ENCODE data around the gene EYS.
"Not testable (repeated sequence)": the region's sequence is repeated elsewhere in the genome, so short reads cannot be mapped to it uniquely, and the experiment has no call there.

The EYS gene

GRCh38 chr6:63887804-63888203 lies 1819.2 kb downstream of the EYS start:
- not testable (repeated sequence) for H3K4me3 ChIP-seq (ENCODE audit: low read length); H3K27me3 ChIP-seq (ENCODE audit: insufficient read depth, low read length); H3K9me3 ChIP-seq (ENCODE audit: low read length); H2AFZ ChIP-seq (ENCODE audit: low read depth, low read length); H3K36me3 ChIP-seq (ENCODE audit: insufficient read depth, low read length); H3K4me1 ChIP-seq (ENCODE audit: insufficient read depth, low read length)

- no peaks in the 10 kb centered on the region for H3K9me3 ChIP-seq (ENCODE audit: low read length)
- no peaks in the 10 kb centered on the region for H3K4me1 ChIP-seq (ENCODE audit: insufficient read depth, low read length)
- no peak overlapping the region for H3K4me3 ChIP-seq (ENCODE audit: low read length)
- H3K27me3 ChIP-seq (ENCODE audit: insufficient read depth, low read length): no peaks in the 10 kb centered on the region
- no peak overlapping the region for H2AFZ ChIP-seq (ENCODE audit: low read depth, low read length)
- no peaks in the 10 kb centered on the region for H3K36me3 ChIP-seq (ENCODE audit: insufficient read depth, low read length)
Measured at GRCh38 chr6:63887002-63887751, 1819.8 kb downstream of the EYS start.

GRCh38 chr6:63886341-63886740 lies 1820.7 kb downstream of the EYS start:
- H3K4me3 ChIP-seq (ENCODE audit: low read length): no peak overlapping the region
- no peaks in the 10 kb centered on the region for H3K36me3 ChIP-seq (ENCODE audit: insufficient read depth, low read length)
- H2AFZ ChIP-seq (ENCODE audit: low read depth, low read length): no peak overlapping the region
- no peaks in the 10 kb centered on the region for H3K27me3 ChIP-seq (ENCODE audit: insufficient read depth, low read length)
- H3K9me3 ChIP-seq (ENCODE audit: low read length): no peaks in the 10 kb centered on the region
- no peaks in the 10 kb centered on the region for H3K4me1 ChIP-seq (ENCODE audit: insufficient read depth, low read length)

GRCh38 chr6:63883597-63883996 lies 1823.4 kb downstream of the EYS start:
- Histone ChIP-seq H3K27me3 (ENCODE audit: insufficient read depth, low read length) (no peaks in the 10 kb centered on the region), H3K36me3 (ENCODE audit: insufficient read depth, low read length) (no peaks in the 10 kb centered on the region), H2AFZ (ENCODE audit: low read depth, low read length) (no peak overlapping the region), H3K4me3 (ENCODE audit: low read length) (no peak overlapping the region), H3K4me1 (ENCODE audit: insufficient read depth, low read length) (no peaks in the 10 kb centered on the region), H3K9me3 (ENCODE audit: low read length) (no peaks in the 10 kb centered on the region)

GRCh38 chr6:63882208-63882607 lies 1824.8 kb downstream of the EYS start:
- Histone ChIP-seq H3K27me3 (ENCODE audit: insufficient read depth, low read length) (no peaks in the 10 kb centered on the region), H3K9me3 (ENCODE audit: low read length) (no peaks in the 10 kb centered on the region), H3K36me3 (ENCODE audit: insufficient read depth, low read length) (no peaks in the 10 kb centered on the region), H2AFZ (ENCODE audit: low read depth, low read length) (no peak overlapping the region), H3K4me1 (ENCODE audit: insufficient read depth, low read length) (no peaks in the 10 kb centered on the region), H3K4me3 (ENCODE audit: low read length) (no peak overlapping the region)

DNA sequence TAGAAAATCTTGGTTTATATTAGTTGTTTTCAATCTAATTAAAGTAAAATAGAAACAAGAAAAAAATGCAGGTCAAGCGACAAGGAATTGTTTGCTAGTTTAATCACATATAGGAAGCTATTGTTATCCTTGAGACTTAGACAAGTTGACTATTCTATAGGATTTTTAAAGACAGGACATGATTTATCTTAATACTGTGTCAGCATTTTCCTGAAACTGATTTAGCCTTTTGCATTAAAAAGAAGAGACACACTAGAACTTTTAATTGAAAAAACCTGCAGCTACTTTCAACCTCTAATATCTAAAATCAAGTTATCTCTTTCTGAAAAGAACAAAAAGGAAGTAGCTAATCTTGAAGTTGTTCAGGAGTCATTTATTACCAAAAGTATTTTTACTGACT lies 1825.2 kb downstream of the EYS start:
- Histone ChIP-seq H3K27me3 (ENCODE audit: insufficient read depth, low read length) (no peaks in the 10 kb centered on the region), H3K36me3 (ENCODE audit: insufficient read depth, low read length) (no peaks in the 10 kb centered on the region), H3K4me1 (ENCODE audit: insufficient read depth, low read length) (no peaks in the 10 kb centered on the region), H2AFZ (ENCODE audit: low read depth, low read length) (no peak overlapping the region), H3K9me3 (ENCODE audit: low read length) (no peaks in the 10 kb centered on the region), H3K4me3 (ENCODE audit: low read length) (no peak overlapping the region)

GRCh38 chr6:63872233-63872632 lies 1834.8 kb downstream of the EYS start:
- no peaks in the 10 kb centered on the region for H3K36me3 ChIP-seq (ENCODE audit: insufficient read depth, low read length)
- no peaks in the 10 kb centered on the region for H3K27me3 ChIP-seq (ENCODE audit: insufficient read depth, low read length)
- no peaks in the 10 kb centered on the region for H3K9me3 ChIP-seq (ENCODE audit: low read length)
- H2AFZ ChIP-seq (ENCODE audit: low read depth, low read length): no peak overlapping the region
- H3K4me1 ChIP-seq (ENCODE audit: insufficient read depth, low read length): no peaks in the 10 kb centered on the region
- no peak overlapping the region for H3K4me3 ChIP-seq (ENCODE audit: low read length)

DNA sequence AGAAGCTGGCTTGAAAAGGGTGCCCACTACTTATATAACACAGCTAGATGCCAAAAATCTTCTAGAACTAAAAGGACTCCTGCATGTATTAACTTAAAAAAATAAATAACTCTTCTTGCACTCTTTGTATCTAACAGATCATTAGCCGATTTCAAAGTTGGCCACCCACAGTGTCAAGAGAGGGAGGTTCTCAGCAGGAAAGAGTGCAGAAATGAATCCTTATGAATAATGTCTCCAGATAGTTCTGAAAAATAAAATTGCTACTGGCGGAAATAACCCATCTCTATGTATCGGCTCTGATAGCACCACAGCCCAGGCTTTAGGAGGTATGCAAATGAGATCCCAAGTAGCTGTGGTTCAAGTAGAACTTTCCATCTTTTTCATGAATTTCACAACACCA lies 1838.7 kb downstream of the EYS start:
- no peaks in the 10 kb centered on the region for H3K27me3 ChIP-seq (ENCODE audit: insufficient read depth, low read length)
- no peak overlapping the region for H3K4me3 ChIP-seq (ENCODE audit: low read length)
- H3K4me1 ChIP-seq (ENCODE audit: insufficient read depth, low read length): no peaks in the 10 kb centered on the region
- H3K36me3 ChIP-seq (ENCODE audit: insufficient read depth, low read length): no peaks in the 10 kb centered on the region
- H3K9me3 ChIP-seq (ENCODE audit: low read length): no peaks in the 10 kb centered on the region
- no peak overlapping the region for H2AFZ ChIP-seq (ENCODE audit: low read depth, low read length)

- Histone ChIP-seq H3K4me3 (ENCODE audit: low read length) (no peak overlapping the region), H3K27me3 (ENCODE audit: insufficient read depth, low read length) (no peaks in the 10 kb centered on the region), H3K9me3 (ENCODE audit: low read length) (no peaks in the 10 kb centered on the region), H3K36me3 (ENCODE audit: insufficient read depth, low read length) (no peaks in the 10 kb centered on the region), H2AFZ (ENCODE audit: low read depth, low read length) (no peak overlapping the region), H3K4me1 (ENCODE audit: insufficient read depth, low read length) (no peaks in the 10 kb centered on the region)
Measured at GRCh38 chr6:63864671-63865318, 1842.2 kb downstream of the EYS start.

DNA sequence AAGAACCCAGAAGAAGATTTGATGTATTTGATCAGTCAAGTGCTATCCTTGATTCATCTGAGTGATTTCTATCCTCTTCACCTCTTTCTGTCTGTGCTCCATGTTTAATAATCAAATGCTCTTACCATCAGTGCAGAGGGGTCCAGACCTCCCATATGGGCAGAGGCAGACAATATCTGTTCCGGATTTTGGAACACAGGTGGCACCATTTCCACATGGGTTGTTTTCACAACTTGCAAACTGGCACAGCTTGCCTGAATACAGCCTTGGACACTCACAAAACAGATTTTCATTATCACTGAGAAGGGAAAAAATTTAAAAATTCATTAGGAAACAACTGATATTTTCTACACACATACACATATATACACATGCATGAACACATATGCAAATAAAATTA lies 1843.0 kb downstream of the EYS start:
- no peaks in the 10 kb centered on the region for H3K4me1 ChIP-seq (ENCODE audit: insufficient read depth, low read length)
- no peaks in the 10 kb centered on the region for H3K9me3 ChIP-seq (ENCODE audit: low read length)
- H3K4me3 ChIP-seq (ENCODE audit: low read length): no peak overlapping the region
- H2AFZ ChIP-seq (ENCODE audit: low read depth, low read length): no peak overlapping the region
- H3K27me3 ChIP-seq (ENCODE audit: insufficient read depth, low read length): no peaks in the 10 kb centered on the region
- no peaks in the 10 kb centered on the region for H3K36me3 ChIP-seq (ENCODE audit: insufficient read depth, low read length)

- Histone ChIP-seq H3K36me3 (ENCODE audit: insufficient read depth, low read length) (no peaks in the 10 kb centered on the region), H3K9me3 (ENCODE audit: low read length) (no peaks in the 10 kb centered on the region), H2AFZ (ENCODE audit: low read depth, low read length) (no peak overlapping the region), H3K4me1 (ENCODE audit: insufficient read depth, low read length) (no peaks in the 10 kb centered on the region), H3K4me3 (ENCODE audit: low read length) (no peak overlapping the region), H3K27me3 (ENCODE audit: insufficient read depth, low read length) (no peaks in the 10 kb centered on the region)
Measured at GRCh38 chr6:63862486-63863198, 1844.4 kb downstream of the EYS start.

DNA sequence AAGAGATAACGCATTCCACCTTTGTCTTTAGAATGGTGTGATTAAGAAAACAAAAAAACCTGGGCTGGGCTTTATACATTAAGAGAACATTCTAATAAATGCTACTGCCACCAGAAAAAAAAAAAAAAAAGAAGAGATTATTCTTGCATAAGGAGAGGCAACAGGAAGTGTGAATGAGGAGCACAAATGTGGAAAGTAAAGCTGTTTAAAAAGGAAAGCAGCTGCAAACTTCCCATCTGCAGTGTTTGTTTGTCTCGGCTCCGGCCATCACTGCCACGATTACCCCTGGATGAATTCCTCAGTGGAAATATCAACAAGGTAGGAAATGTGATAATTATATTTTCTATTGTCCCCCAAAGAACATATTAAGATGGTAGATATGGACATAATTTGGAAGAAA lies 1847.5 kb downstream of the EYS start:
- Histone ChIP-seq H3K4me1 (ENCODE audit: insufficient read depth, low read length) (no peaks in the 10 kb centered on the region), H3K4me3 (ENCODE audit: low read length) (no peak overlapping the region), H3K27me3 (ENCODE audit: insufficient read depth, low read length) (no peaks in the 10 kb centered on the region), H2AFZ (ENCODE audit: low read depth, low read length) (no peak overlapping the region), H3K9me3 (ENCODE audit: low read length) (no peaks in the 10 kb centered on the region), H3K36me3 (ENCODE audit: insufficient read depth, low read length) (no peaks in the 10 kb centered on the region)

- no peaks in the 10 kb centered on the region for H3K36me3 ChIP-seq (ENCODE audit: insufficient read depth, low read length)
- H3K4me3 ChIP-seq (ENCODE audit: low read length): no peak overlapping the region
- no peaks in the 10 kb centered on the region for H3K4me1 ChIP-seq (ENCODE audit: insufficient read depth, low read length)
- no peak overlapping the region for H2AFZ ChIP-seq (ENCODE audit: low read depth, low read length)
- H3K9me3 ChIP-seq (ENCODE audit: low read length): no peaks in the 10 kb centered on the region
- H3K27me3 ChIP-seq (ENCODE audit: insufficient read depth, low read length): no peaks in the 10 kb centered on the region
Measured at GRCh38 chr6:63858691-63859090, 1848.3 kb downstream of the EYS start.
